ENCODE results near the gene TMTC1.

GRCh38 chr12:29756741-29757390, 26.9 kb downstream of the TMTC1 start:
- TF ChIP-seq POLR2A (IDR thresholded peaks at IDR 0.05; ENCODE audit: extremely low read depth, insufficient read length): no peak
- TF ChIP-seq CTCF (IDR thresholded peaks at IDR 0.05; ENCODE audit: low read depth, low read length): no peak

Data from NB4 (cell line).